Endothelial cell (in vitro differentiated cells): Measurements from ENCODE around the gene CD86. TPM values are rescaled to one million over a fixed set of nuclear protein-coding genes. Genes with fewer than 3 reads are reported as not detected.

Experiments
- DNase-seq: peaks from one replicate; pipeline ENCODE4 v3.0.0; 2021; ENCODE audit warnings: low spot score
- H3K27ac Mint-ChIP-seq: one replicate; pipeline ENCODE4 v1.8.0; 2021; ENCODE audit warnings: mixed read lengths, inconsistent platforms; ENCODE audit not compliant: unreplicated experiment
- H3K27me3 Mint-ChIP-seq: one replicate; pipeline ENCODE4 v1.8.0; 2021; ENCODE audit warnings: mild to moderate bottlenecking, moderate library complexity, mixed read lengths, inconsistent platforms; ENCODE audit not compliant: unreplicated experiment
- H3K36me3 Mint-ChIP-seq: one replicate; pipeline ENCODE4 v1.8.0; 2021; ENCODE audit warnings: mild to moderate bottlenecking, low read depth, mixed read lengths, inconsistent platforms; ENCODE audit not compliant: unreplicated experiment
- H3K4me1 Mint-ChIP-seq: one replicate; pipeline ENCODE4 v1.8.0; 2021; ENCODE audit warnings: mild to moderate bottlenecking, mixed read lengths, inconsistent platforms; ENCODE audit not compliant: unreplicated experiment
- H3K4me3 Mint-ChIP-seq: one replicate; pipeline ENCODE4 v1.8.0; 2021; ENCODE audit warnings: mild to moderate bottlenecking, mixed read lengths, inconsistent platforms; ENCODE audit not compliant: unreplicated experiment
- H3K9me3 Mint-ChIP-seq: one replicate; pipeline ENCODE4 v1.8.0; 2021; ENCODE audit warnings: mixed read lengths, inconsistent platforms; ENCODE audit not compliant: unreplicated experiment
- total RNA-seq: library from RNA; stranded (reverse); fragmentation: NEBNext Ultra II Directional; extraction: Animal tissue kit (Norgen Biotek cat#: 25700); gene quantifications from one replicate; pipeline ENCODE4 v1.2.1, GENCODE V29; 2021; ENCODE audit not compliant: unreplicated experiment
- TF ChIP-seq, protein P1 (sequence below): fragments of 200-600 bp; sonication (generic); IDR thresholded peaks from one replicate; pipeline ENCODE4 v1.5.0; 2021; ENCODE audit warnings: antibody characterized with exemption; ENCODE audit not compliant: unreplicated experiment

CD86 gene
- total RNA-seq, 1 donor from 2014 or later = not detected

DNA sequence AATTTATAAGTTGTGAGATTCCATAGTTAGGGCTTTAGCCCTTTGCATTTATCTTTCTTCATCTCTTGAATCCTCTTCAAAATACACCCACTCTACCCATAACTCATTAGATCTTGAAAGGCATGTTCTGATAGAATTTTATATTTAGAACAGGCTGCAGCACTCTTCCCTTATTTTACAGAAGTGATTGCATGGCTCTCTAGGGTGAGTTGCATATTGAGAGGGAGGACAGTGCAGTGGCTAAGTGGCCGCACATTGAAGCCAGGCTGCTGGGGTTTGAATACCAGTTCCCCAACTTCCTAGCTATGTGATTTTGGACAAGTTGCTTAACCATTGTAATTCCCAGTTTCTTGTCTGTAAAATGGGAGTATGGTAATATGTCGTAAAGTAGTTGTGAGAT lies 2.5 kb downstream of the CD86 start:
- TF ChIP-seq, protein P1, sequence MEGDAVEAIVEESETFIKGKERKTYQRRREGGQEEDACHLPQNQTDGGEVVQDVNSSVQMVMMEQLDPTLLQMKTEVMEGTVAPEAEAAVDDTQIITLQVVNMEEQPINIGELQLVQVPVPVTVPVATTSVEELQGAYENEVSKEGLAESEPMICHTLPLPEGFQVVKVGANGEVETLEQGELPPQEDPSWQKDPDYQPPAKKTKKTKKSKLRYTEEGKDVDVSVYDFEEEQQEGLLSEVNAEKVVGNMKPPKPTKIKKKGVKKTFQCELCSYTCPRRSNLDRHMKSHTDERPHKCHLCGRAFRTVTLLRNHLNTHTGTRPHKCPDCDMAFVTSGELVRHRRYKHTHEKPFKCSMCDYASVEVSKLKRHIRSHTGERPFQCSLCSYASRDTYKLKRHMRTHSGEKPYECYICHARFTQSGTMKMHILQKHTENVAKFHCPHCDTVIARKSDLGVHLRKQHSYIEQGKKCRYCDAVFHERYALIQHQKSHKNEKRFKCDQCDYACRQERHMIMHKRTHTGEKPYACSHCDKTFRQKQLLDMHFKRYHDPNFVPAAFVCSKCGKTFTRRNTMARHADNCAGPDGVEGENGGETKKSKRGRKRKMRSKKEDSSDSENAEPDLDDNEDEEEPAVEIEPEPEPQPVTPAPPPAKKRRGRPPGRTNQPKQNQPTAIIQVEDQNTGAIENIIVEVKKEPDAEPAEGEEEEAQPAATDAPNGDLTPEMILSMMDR = no peak
- Mint-ChIP-seq H3K9me3 (no peaks in the 10 kb centered on the region), H3K36me3 (no peaks in the 10 kb centered on the region)

GRCh38 chr3:122058294-122058693 lies 3.1 kb downstream of the CD86 start:
- no peak overlapping the region for H3K4me3 Mint-ChIP-seq
- H3K36me3 Mint-ChIP-seq = no peaks in the 10 kb centered on the region
- H3K27me3 Mint-ChIP-seq = no peaks in the 10 kb centered on the region
- no peak overlapping the region for H3K27ac Mint-ChIP-seq
- DNase-seq = no peak
- TF ChIP-seq, protein P1 = no peak
- H3K9me3 Mint-ChIP-seq = no peaks in the 10 kb centered on the region
- no peaks in the 10 kb centered on the region for H3K4me1 Mint-ChIP-seq

More for the DNA sequence above, 2.5 kb downstream of the CD86 start:
- Mint-ChIP-seq H3K4me3 (no peak overlapping the region), H3K27ac (no peak overlapping the region), H3K27me3 (no peaks in the 10 kb centered on the region), H3K4me1 (no peaks in the 10 kb centered on the region)
- DNase-seq = no peak

DNA sequence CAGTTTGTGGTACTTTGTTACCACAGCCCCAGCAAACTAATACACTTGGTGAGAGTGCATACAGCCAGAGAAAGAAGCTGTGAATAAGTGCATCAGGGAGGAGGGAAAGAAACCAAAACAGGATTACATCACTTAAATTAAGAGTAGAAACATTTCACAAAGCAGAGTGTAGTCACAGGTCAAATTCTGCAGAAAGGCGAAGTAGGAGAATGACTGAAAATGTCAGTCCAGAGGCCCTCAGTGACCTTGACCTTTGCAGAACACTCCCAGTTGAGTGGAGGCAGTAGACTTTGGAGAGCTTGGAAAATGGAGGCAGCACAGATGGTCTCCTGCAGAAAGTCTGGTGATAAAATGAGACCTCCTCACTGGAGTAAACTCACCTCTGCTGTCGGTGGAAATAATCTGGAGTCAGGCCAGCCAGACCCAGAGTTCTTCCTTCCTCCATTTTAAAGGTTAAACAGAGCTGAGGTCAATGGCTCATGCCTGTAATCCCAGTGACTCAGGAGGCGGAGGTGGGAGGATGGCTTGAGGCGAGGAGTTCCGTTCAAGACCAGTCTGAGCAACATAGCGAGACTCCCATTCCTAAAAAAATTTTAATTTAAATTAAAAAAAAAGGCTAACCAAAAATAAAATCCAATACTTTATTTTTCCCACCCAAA lies 5.0 kb downstream of the CD86 start:
- H3K4me3 Mint-ChIP-seq = no peak overlapping the region
- no peak overlapping the region for H3K27ac Mint-ChIP-seq
- TF ChIP-seq, protein P1 = no peak
- no peaks in the 10 kb centered on the region for H3K9me3 Mint-ChIP-seq
- H3K4me1 Mint-ChIP-seq = no peaks in the 10 kb centered on the region
- no peak for DNase-seq
- no peaks in the 10 kb centered on the region for H3K36me3 Mint-ChIP-seq
- no peaks in the 10 kb centered on the region for H3K27me3 Mint-ChIP-seq

DNA sequence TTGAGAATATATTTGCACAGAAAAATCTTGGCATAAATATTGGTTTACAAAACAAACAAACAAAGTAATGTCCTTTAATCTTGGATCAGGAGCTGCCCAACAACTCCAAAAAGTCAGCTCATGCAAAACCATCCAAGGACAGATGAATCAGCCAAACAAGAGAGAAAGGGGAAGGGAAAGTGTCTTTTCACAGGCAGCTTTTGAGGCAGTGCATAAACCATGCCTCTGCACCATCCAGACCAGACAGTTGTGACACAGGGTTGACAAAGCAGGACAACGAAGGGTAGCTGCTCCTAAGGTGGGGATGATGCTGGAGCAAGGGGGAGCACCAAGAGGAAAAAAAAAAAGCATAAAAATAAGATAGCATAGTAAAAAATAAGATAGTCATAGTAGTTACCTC lies 8.7 kb downstream of the CD86 start:
- H3K27me3 Mint-ChIP-seq = no peaks in the 10 kb centered on the region
- DNase-seq = no peak
- H3K4me1 Mint-ChIP-seq = peaks cover 6% of the 10 kb centered on the region
- no peaks in the 10 kb centered on the region for H3K36me3 Mint-ChIP-seq
- no peak overlapping the region for H3K27ac Mint-ChIP-seq
- no peak overlapping the region for H3K4me3 Mint-ChIP-seq
- no peaks in the 10 kb centered on the region for H3K9me3 Mint-ChIP-seq
- TF ChIP-seq, protein P1 = no peak

DNA sequence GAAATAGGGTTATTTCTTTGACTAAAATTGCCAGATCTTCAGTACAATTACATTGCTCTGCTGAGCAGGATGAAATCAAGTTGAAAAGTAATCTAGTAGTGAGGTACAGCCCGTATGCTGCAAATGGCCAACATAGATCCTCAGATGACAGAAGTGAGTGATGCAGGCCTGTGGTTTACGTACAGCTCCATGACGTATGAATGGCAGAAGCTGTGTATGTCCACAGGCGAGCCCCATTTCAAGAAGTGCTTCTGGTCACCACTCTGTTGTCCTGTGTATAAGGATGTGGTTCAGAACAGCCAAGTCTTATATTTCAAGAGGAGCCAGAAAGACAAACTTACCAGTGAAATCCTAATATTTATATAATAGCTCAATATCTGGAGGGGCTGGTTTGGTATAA lies 9.2 kb downstream of the CD86 start:
- Mint-ChIP-seq H3K27me3 (no peaks in the 10 kb centered on the region), H3K27ac (no peak overlapping the region), H3K36me3 (no peaks in the 10 kb centered on the region), H3K4me1 (peaks cover 6% of the 10 kb centered on the region), H3K9me3 (no peaks in the 10 kb centered on the region), H3K4me3 (no peak overlapping the region)
- no peak for DNase-seq
- TF ChIP-seq, protein P1 = no peak
